Cardiac fibroblast (primary cell): ENCODE data around the gene AHR.

Experiments used
- DNase-seq, 2 donors: peaks; one replicate each; pipeline versions ENCODE4 v3.0.0 to v3.0.0-alpha.2; 2010; ENCODE audit warnings: low read depth in 2 of 2
- H3K4me3 ChIP-seq, 2 donors: replicated peaks in 1 of 2; 1 replicate in 1 of 2; 2 replicates in 1 of 2; pipeline ENCODE4 v1.5.1; 2011; ENCODE audit warnings: low read depth in 2 of 2, low read length in 2 of 2, mild to moderate bottlenecking in 2 of 2, moderate library complexity in 1 of 2
- CTCF ChIP-seq: IDR thresholded peaks from one replicate; pipeline ENCODE4 v1.5.1; 2011; ENCODE audit warnings: low read depth, mild to moderate bottlenecking, low read length, inconsistent platforms

Gene AHR

DNA sequence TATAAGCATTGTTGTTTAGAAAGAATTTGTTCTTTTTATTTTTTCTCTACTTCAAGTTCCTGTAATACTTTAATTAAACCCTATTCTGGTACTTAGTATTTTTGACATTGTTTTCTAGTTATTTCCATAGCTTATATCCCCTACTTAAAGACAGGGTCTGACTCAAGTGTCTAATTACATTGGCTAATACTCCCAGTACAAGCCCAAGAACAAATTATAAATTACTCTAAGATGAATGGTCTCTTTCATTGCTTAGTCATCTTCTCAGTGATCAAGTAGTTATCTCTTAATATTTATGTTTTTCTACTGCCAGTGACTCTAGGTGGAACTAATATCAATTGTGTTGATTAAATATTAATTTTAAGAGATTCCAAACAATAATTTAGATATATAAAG lies 21.6 kb downstream of the AHR start:
- H3K4me3 ChIP-seq: no peak overlapping the region

GRCh38 chr7:17320657-17321056 lies 22.2 kb downstream of the AHR start:
- no peak for TF ChIP-seq CTCF
- H3K4me3 ChIP-seq: no peak overlapping the region
- no peak for DNase-seq

More for the DNA sequence above, 21.6 kb downstream of the AHR start:
- DNase-seq: no peak
- no peak for TF ChIP-seq CTCF

GRCh38 chr7:17325364-17325763 lies 26.9 kb downstream of the AHR start:
- TF ChIP-seq CTCF: no peak
- no peak overlapping the region for H3K4me3 ChIP-seq
- peak in 1 of 2 donors; percentile 45 for DNase-seq

DNA sequence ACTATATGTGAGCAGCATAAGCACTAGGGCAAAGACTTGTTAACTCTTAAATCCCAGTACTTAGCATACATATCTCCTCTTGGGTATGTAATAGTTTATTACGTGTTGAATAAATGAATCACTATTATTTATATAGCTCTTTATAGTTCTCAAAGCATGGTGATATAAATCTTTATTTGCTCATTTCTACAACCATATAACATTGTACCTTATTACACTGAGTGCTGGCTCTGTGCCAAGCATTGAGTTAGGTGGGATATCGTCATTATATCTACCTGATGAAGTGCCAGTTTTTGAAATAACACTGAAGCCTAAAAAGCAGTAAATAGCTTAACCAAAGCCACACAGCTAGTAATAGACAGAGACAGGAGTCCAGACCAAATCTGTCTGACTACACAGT lies 27.9 kb downstream of the AHR start:
- TF ChIP-seq CTCF: no peak
- H3K4me3 ChIP-seq: no peak overlapping the region
- no peak for DNase-seq

GRCh38 chr7:17328641-17329040 lies 30.2 kb downstream of the AHR start:
- DNase-seq: no peak
- no peak for TF ChIP-seq CTCF
- H3K4me3 ChIP-seq: no peak overlapping the region

DNA sequence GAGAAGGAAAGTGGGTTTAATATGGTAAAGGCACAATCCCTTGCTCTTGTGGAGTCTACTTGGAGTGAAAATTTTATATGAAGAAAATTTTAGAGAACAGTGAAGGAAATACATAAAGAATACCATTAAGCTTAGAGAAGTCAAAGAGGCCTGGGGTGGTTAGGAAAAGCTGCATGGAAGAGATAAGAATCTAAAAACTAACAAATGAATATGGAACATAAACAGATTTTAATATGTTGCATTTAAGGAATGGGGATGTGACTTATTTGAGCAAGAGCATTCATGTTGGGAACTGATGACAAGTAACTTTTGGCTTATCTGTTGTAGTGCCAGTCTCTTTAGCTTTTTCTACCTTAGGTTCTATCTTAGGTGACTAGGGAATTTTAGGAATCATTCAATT lies 31.0 kb downstream of the AHR start:
- no peak for DNase-seq
- no peak for TF ChIP-seq CTCF
- no peak overlapping the region for H3K4me3 ChIP-seq

DNA sequence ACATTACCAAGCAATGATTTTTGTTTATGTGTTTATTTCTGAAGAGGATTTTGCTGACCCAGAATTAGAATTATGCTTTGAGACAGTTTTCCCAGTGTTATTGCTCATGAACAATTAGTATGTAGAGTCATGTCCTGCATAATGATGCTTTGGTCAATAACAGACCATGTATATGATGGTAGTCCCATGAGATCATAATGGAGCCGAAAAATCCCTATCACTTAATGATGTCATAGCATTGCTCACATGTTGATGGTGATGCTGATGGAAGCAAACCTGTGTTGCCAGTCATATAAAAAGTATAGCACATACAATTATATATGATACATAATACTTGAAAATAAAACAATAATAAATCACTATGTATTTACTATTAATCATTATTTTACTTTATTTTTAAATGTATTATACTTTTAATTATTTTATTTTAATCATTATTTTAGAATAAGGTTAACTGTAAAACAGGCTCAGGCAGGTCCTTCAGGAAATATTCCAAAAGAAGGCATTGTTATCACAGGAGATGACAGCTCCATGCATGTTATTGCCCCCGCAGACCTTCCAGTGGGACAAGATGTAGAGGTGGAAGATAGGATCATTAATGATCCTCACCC lies 33.5 kb downstream of the AHR start:
- H3K4me3 ChIP-seq: no peak overlapping the region
- DNase-seq: peak in 1 of 2 donors; percentile 47
- no peak for TF ChIP-seq CTCF
